ENCODE results near the gene AKAP13.

AKAP13 gene

GRCh38 chr15:85794598-85795336, 414.4 kb downstream of the AKAP13 start, which contains the start of gene KLHL25 (continued):
- TF ChIP-seq PRDM6 (tag by site-specific recombination; IDR thresholded peaks at IDR 0.05) (0 out of 2 replicates have a peak, but pooled peaks have one; percentile 19), ZBTB48 (tag by site-specific recombination; IDR thresholded peaks at IDR 0.05) (no peak), ZNF560 (tag by site-specific recombination; IDR thresholded peaks at IDR 0.05; ENCODE audit: borderline replicate concordance) (no peak), YY1 (tag by site-specific recombination; IDR thresholded peaks at IDR 0.05) (no peak), KLF9 (tag by site-specific recombination; IDR thresholded peaks at IDR 0.05; ENCODE audit: low read depth) (peak; percentile 20; the same call in 1 of the 2 replicates), SCRT2 (tag by site-specific recombination; IDR thresholded peaks at IDR 0.05) (peak; percentile 93), OVOL3 (tag by site-specific recombination; IDR thresholded peaks at IDR 0.05) (no peak), ZNF76 (tag by site-specific recombination; IDR thresholded peaks at IDR 0.05; ENCODE audit: borderline replicate concordance, low read depth) (peak; percentile 85), ZNF501 (tag by site-specific recombination; IDR thresholded peaks at IDR 0.05) (no peak), ZNF747 (tag by site-specific recombination; IDR thresholded peaks at IDR 0.05) (no peak), KLF8 (tag by site-specific recombination; IDR thresholded peaks at IDR 0.05) (peak; percentile 48; the same call in 1 of the 2 replicates), PATZ1 (tag by site-specific recombination; IDR thresholded peaks at IDR 0.05) (0 out of 2 replicates have a peak, but pooled peaks have one; percentile 25), SP3 (tag by site-specific recombination; IDR thresholded peaks at IDR 0.05) (peak; percentile 79), ZNF660 (tag by site-specific recombination; IDR thresholded peaks at IDR 0.05) (peak; percentile 49), KLF16 (tag by site-specific recombination; IDR thresholded peaks at IDR 0.05) (peak; percentile 66), ZNF561 (tag by site-specific recombination; IDR thresholded peaks at IDR 0.05; ENCODE audit: borderline replicate concordance) (peak; percentile 44; the same call in 1 of the 2 replicates), ZIC2 (tag by site-specific recombination; IDR thresholded peaks at IDR 0.05) (peak; percentile 82)

GRCh38 chr15:85795337-85796305, 415.2 kb downstream of the AKAP13 start:
- H3K36me3 ChIP-seq (ENCODE audit: control insufficient read depth in 2 of 2, insufficient read depth in 1 of 2, low read length in 2 of 2): no peaks in the 10 kb centered on the region
- peaks cover 12% of the 10 kb centered on the region for H3K4me1 ChIP-seq (ENCODE audit: control insufficient read depth, insufficient read depth, low read length)
- ChIA-PET CTCF (interaction anchor here (0.6 to 1.3 kb wide), 3 partner anchors 37 to 66 kb away, joined by 3 to 5 read pairs (median 3); no protein-coding TSS in a partner anchor), POLR2A (interaction anchor here (1.4 kb wide), 1 partner anchor 30 kb away, joined by 3 read pairs; no protein-coding TSS in a partner anchor)
- H3K9me3 ChIP-seq (ENCODE audit: control insufficient read depth, insufficient read depth, low read depth, low read length): no peaks in the 10 kb centered on the region
- H3K4me3 ChIP-seq (ENCODE audit: low read depth, low read length): peak overlapping the region; percentile 23
- H3K27ac ChIP-seq (ENCODE audit: extremely low read depth, low read depth, low read length): no peak overlapping the region; the same call in 1 of the 2 replicates
- TF ChIP-seq ZNF645 (tag by site-specific recombination; IDR thresholded peaks at IDR 0.05): no peak
- no peak for TF ChIP-seq ZNF394 (tag by site-specific recombination; IDR thresholded peaks at IDR 0.05; ENCODE audit: borderline replicate concordance)
- peak; percentile 37 for TF ChIP-seq SP2 (tag by site-specific recombination; IDR thresholded peaks at IDR 0.05)
- TF ChIP-seq ZSCAN16 (tag by site-specific recombination; IDR thresholded peaks at IDR 0.05): no peak
- TF ChIP-seq ZNF513 (tag by site-specific recombination; IDR thresholded peaks at IDR 0.05): peak; percentile 66; the same call in 1 of the 2 replicates
- TF ChIP-seq PRDM10 (tag by site-specific recombination; IDR thresholded peaks at IDR 0.05): peak; percentile 99
- TF ChIP-seq ZNF596 (tag by site-specific recombination; IDR thresholded peaks at IDR 0.05): no peak

All from HEK293 (cell line).